ENCODE data around the gene TTLL9. TPM values are rescaled to one million over a fixed set of nuclear protein-coding genes. Genes with fewer than 3 reads are reported as not detected.
A peak's percentile ranks its signal among the peaks of the same experiment; 100 is the strongest.

TTLL9 gene
- polyA plus RNA-seq, 3 donors: 0.21 TPM; not detected in 2

- no peak for TF ChIP-seq CTCF (IDR thresholded peaks at IDR 0.05)
- H3K4me2 ChIP-seq (replicated peaks; ENCODE audit: extremely low read depth, low read length, poor library complexity, severe bottlenecking): peak overlapping the region; percentile 63
- no peak overlapping the region for H2AFZ ChIP-seq (ENCODE audit: insufficient read depth, low read depth, low read length, poor library complexity, severe bottlenecking)
- intact Hi-C loops (cut with micrococcal nuclease): no loop called here
- H3K4me1 ChIP-seq (ENCODE audit: control insufficient read depth in 1 of 2, insufficient read depth in 2 of 2, low read length in 2 of 2): peaks cover 42 to 50% of the 10 kb centered on the region in 2 donors
- no peaks in the 10 kb centered on the region for H3K79me2 ChIP-seq (ENCODE audit: insufficient read depth, low read length)
- peaks cover 20 to 43% (median 42%) of the 10 kb centered on the region in 3 donors for H3K27me3 Mint-ChIP-seq (ENCODE audit: low read depth in 3 of 3)
- H3K9ac ChIP-seq (ENCODE audit: insufficient read depth, low read length, poor library complexity, severe bottlenecking): no peak overlapping the region
- H3K4me3 Mint-ChIP-seq: no peak overlapping the region
- no peaks in the 10 kb centered on the region for H3K9me3 Mint-ChIP-seq
- WGBS (ENCODE audit: insufficient coverage): 87% methylated on average over 5 of the region's 5 CpGs
- no peak overlapping the region for H3K27ac ChIP-seq (ENCODE audit: low read depth in 1 of 2, low read length in 2 of 2)
- H3K4me3 ChIP-seq (replicated peaks in 1 of 3; ENCODE audit: low read depth in 2 of 3, low read length in 3 of 3): peak overlapping the region in 1 of 3 experiments; percentile 54
- peaks cover 0 to 2% of the 10 kb centered on the region in 2 donors for H3K36me3 Mint-ChIP-seq
- peak overlapping the region in 1 of 7 donors; percentile 43 for H3K27ac Mint-ChIP-seq
- peaks cover 0 to 51% of the 10 kb centered on the region in 2 donors for H3K27me3 ChIP-seq (ENCODE audit: control insufficient read depth in 2 of 2, insufficient read depth in 2 of 2, low read length in 2 of 2)
- H4K20me1 ChIP-seq (ENCODE audit: insufficient read depth, low read length): no peaks in the 10 kb centered on the region
- H3K4me1 Mint-ChIP-seq: no peaks in the 10 kb centered on the region
- DNase-seq: no peak
- no peaks in the 10 kb centered on the region for H3K9me3 ChIP-seq (replicated peaks in 1 of 2; ENCODE audit: control insufficient read depth in 1 of 2, insufficient read depth in 1 of 2, low read length in 2 of 2)
- no peaks in the 10 kb centered on the region for H3K36me3 ChIP-seq (replicated peaks in 1 of 2; ENCODE audit: control insufficient read depth in 1 of 2, insufficient read depth in 2 of 2, low read length in 2 of 2)
Measured at GRCh38 chr20:31836853-31837608, 33.4 kb upstream of the TTLL9 start.

GRCh38 chr20:31837896-31838397 is 32.5 kb upstream of the TTLL9 start:
- no peaks in the 10 kb centered on the region for H3K79me2 ChIP-seq (ENCODE audit: insufficient read depth, low read length)
- H4K20me1 ChIP-seq (ENCODE audit: insufficient read depth, low read length): no peaks in the 10 kb centered on the region
- no peak overlapping the region for H3K4me2 ChIP-seq (replicated peaks; ENCODE audit: extremely low read depth, low read length, poor library complexity, severe bottlenecking)
- no peak overlapping the region for H3K4me3 ChIP-seq (replicated peaks in 1 of 3; ENCODE audit: low read depth in 2 of 3, low read length in 3 of 3)
- DNase-seq: peak; percentile 39 to 68 (median 53)
- no peaks in the 10 kb centered on the region for H3K4me1 Mint-ChIP-seq
- intact Hi-C loops (cut with micrococcal nuclease): no loop called here
- no peak overlapping the region for H3K27ac Mint-ChIP-seq
- H3K4me1 ChIP-seq (ENCODE audit: control insufficient read depth in 1 of 2, insufficient read depth in 2 of 2, low read length in 2 of 2): peaks cover 42 to 50% of the 10 kb centered on the region in 2 donors
- WGBS (ENCODE audit: insufficient coverage): 15% methylated on average over 2 of the region's 3 CpGs
- H3K27ac ChIP-seq (ENCODE audit: low read depth in 1 of 2, low read length in 2 of 2): no peak overlapping the region
- no peak overlapping the region for H3K9ac ChIP-seq (ENCODE audit: insufficient read depth, low read length, poor library complexity, severe bottlenecking)
- H3K4me3 Mint-ChIP-seq: no peak overlapping the region
- no peaks in the 10 kb centered on the region for H3K9me3 ChIP-seq (replicated peaks in 1 of 2; ENCODE audit: control insufficient read depth in 1 of 2, insufficient read depth in 1 of 2, low read length in 2 of 2)
- H3K27me3 Mint-ChIP-seq (ENCODE audit: low read depth in 3 of 3): peaks cover 20 to 45% (median 38%) of the 10 kb centered on the region in 3 donors
- peaks cover 0 to 2% of the 10 kb centered on the region in 2 donors for H3K36me3 Mint-ChIP-seq
- H3K36me3 ChIP-seq (replicated peaks in 1 of 2; ENCODE audit: control insufficient read depth in 1 of 2, insufficient read depth in 2 of 2, low read length in 2 of 2): no peaks in the 10 kb centered on the region
- H3K9me3 Mint-ChIP-seq: no peaks in the 10 kb centered on the region
- no peak for TF ChIP-seq CTCF (IDR thresholded peaks at IDR 0.05)
- no peak overlapping the region for H2AFZ ChIP-seq (ENCODE audit: insufficient read depth, low read depth, low read length, poor library complexity, severe bottlenecking)
- peaks cover 0 to 51% of the 10 kb centered on the region in 2 donors for H3K27me3 ChIP-seq (ENCODE audit: control insufficient read depth in 2 of 2, insufficient read depth in 2 of 2, low read length in 2 of 2)

Measured in CD14-positive monocyte (primary cell).